GM10266 (cell line): ENCODE measurements around the gene EXOG.

Source experiments
- DNase-seq: peaks from one replicate; pipeline ENCODE4 v3.0.0; 2012; ENCODE audit errors: extremely low spot score
- CTCF ChIP-seq: IDR thresholded peaks from 2 replicates; pipeline ENCODE4 v1.5.1; 2012; ENCODE audit warnings: mild to moderate bottlenecking, low read depth; ENCODE audit not compliant: control insufficient read depth, insufficient read depth; ENCODE audit errors: missing control alignments

The EXOG gene

GRCh38 chr3:38574411-38575278, 78.5 kb downstream of the EXOG start:
- DNase-seq = no peak
- TF ChIP-seq CTCF = no peak

GRCh38 chr3:38575279-38575843, 79.2 kb downstream of the EXOG start:
- TF ChIP-seq CTCF = no peak
- DNase-seq = no peak
